GM18870 (cell line): ENCODE data around the gene ZNF582.
"Not testable (repeated sequence)": the region's sequence is repeated elsewhere in the genome, so short reads cannot be mapped to it uniquely, and the experiment has no call there.

Experiments used
- ATAC-seq: cut with Tn5 transposase; IDR thresholded peaks from one replicate; pipeline ENCODE4 v1.9.1; 2021; ENCODE audit warnings: moderate library complexity; ENCODE audit not compliant: unreplicated experiment

The ZNF582 gene

GRCh38 chr19:56355517-56355916 is 37.8 kb downstream of the ZNF582 start:
- ATAC-seq, result no peak

- ATAC-seq, result no peak
Measured at GRCh38 chr19:56351208-56351607, 42.1 kb downstream of the ZNF582 start.

- no peak for ATAC-seq
Measured at GRCh38 chr19:56350416-56351045, 42.8 kb downstream of the ZNF582 start.

- no peak for ATAC-seq
Measured at GRCh38 chr19:56348289-56348877, 45.0 kb downstream of the ZNF582 start.

GRCh38 chr19:56347163-56347778 is 46.1 kb downstream of the ZNF582 start:
- ATAC-seq, result no peak

GRCh38 chr19:56341948-56342347 is 51.4 kb downstream of the ZNF582 start:
- no peak for ATAC-seq

- ATAC-seq, result not testable (repeated sequence)
Measured at GRCh38 chr19:56339031-56339430, 54.3 kb downstream of the ZNF582 start.

- ATAC-seq, result not testable (repeated sequence)
Measured at GRCh38 chr19:56337077-56337476, 56.3 kb downstream of the ZNF582 start.

GRCh38 chr19:56335371-56335770 is 58.0 kb downstream of the ZNF582 start:
- ATAC-seq, result not testable (repeated sequence)

- ATAC-seq, result no peak
Measured at GRCh38 chr19:56333506-56333905, 59.8 kb downstream of the ZNF582 start.
